IMR-90 (cell line): Measurements from ENCODE around the gene CST4.

Experiments
- BHLHE40 ChIP-seq: fragments of 150-350 bp; IDR thresholded peaks from 2 replicates; pipeline ENCODE4 v1.6.1; 2016; ENCODE audit warnings: mild to moderate bottlenecking, low read depth, low read length
- POLR2A ChIP-seq: IDR thresholded peaks from 2 replicates; pipeline ENCODE4 v1.6.1; 2012; ENCODE audit warnings: mild to moderate bottlenecking, low read depth, low read length
- TF ChIP-seq, protein P1 (sequence below): conservative IDR thresholded peaks from 2 replicates; pipeline ENCODE4 v1.5.1; 2012; ENCODE audit warnings: mild to moderate bottlenecking, low read depth, low read length, improper control_type of control experiment

- TF ChIP-seq, protein P1, sequence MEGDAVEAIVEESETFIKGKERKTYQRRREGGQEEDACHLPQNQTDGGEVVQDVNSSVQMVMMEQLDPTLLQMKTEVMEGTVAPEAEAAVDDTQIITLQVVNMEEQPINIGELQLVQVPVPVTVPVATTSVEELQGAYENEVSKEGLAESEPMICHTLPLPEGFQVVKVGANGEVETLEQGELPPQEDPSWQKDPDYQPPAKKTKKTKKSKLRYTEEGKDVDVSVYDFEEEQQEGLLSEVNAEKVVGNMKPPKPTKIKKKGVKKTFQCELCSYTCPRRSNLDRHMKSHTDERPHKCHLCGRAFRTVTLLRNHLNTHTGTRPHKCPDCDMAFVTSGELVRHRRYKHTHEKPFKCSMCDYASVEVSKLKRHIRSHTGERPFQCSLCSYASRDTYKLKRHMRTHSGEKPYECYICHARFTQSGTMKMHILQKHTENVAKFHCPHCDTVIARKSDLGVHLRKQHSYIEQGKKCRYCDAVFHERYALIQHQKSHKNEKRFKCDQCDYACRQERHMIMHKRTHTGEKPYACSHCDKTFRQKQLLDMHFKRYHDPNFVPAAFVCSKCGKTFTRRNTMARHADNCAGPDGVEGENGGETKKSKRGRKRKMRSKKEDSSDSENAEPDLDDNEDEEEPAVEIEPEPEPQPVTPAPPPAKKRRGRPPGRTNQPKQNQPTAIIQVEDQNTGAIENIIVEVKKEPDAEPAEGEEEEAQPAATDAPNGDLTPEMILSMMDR, result no peak
- TF ChIP-seq BHLHE40, result no peak
- TF ChIP-seq POLR2A, result no peak
These were observed 33.1 kb upstream of the CST4 start for GRCh38 chr20:23721962-23722361.
